Lower leg skin (tissue), 4 donors: ENCODE data around the gene IQGAP3. TPM values are rescaled to one million over a fixed set of nuclear protein-coding genes. Genes with fewer than 3 reads are reported as not detected.

ENCODE experiments used
- DNase-seq, 2 donors: peaks; one replicate each; pipeline ENCODE4 v3.0.0-alpha.2; 2019; ENCODE audit warnings: low spot score in 2 of 2
- H3K4me3 ChIP-seq: fragments of 200-600 bp; sonication (generic); 2 replicates; pipeline ENCODE4 v1.5.1; 2017; ENCODE audit warnings: mild to moderate bottlenecking, low read depth; ENCODE audit not compliant: poor library complexity, severe bottlenecking
- CTCF ChIP-seq, 3 donors: fragments of 450-650 bp; IDR thresholded peaks; one replicate each; pipeline ENCODE4 v1.5.1; 2016; ENCODE audit warnings: antibody characterized with exemption in 3 of 3, mild to moderate bottlenecking in 3 of 3, moderate library complexity in 2 of 3
- POLR2A ChIP-seq, 2 donors: fragments of 450-650 bp; IDR thresholded peaks; one replicate each; pipeline ENCODE4 v1.6.1; 2016 to 2017; ENCODE audit warnings: antibody characterized with exemption in 2 of 2, mild to moderate bottlenecking in 1 of 2, moderate library complexity in 1 of 2
- WGBS, 2 donors: methylation state at CpG; one replicate each; pipeline ENCODE4 v1.1.5; 2018; 5-methylcytosine and 5-hydroxymethylcytosine counted together
- intact Hi-C: fragments of 100-400 bp; cut with DNase I; formaldehyde crosslinking; loops from one replicate; pipeline ENCODE4 v1.15.0; 2023; ENCODE audit warnings: low total_unique reads
- total RNA-seq, 4 donors: library from RNA; depleted of rRNA; stranded (reverse); fragments of >200 nt; gene quantifications; one replicate each; pipeline ENCODE4 v1.1.0, GENCODE V29; 2016

Gene IQGAP3
- total RNA-seq, 4 donors from 2014 or later = 0.98 to 3.0 (median 2.1) TPM

GRCh38 chr1:156487862-156488261 is 84.5 kb downstream of the IQGAP3 start:
- no peak overlapping the region for H3K4me3 ChIP-seq
- no peak for TF ChIP-seq POLR2A (IDR thresholded peaks at IDR 0.05)
- TF ChIP-seq CTCF (IDR thresholded peaks at IDR 0.05) = no peak
- 53 to 60% methylated on average over 4 of the region's 4 CpGs for WGBS, 2 donors
- no peak for DNase-seq
- intact Hi-C loops = no loop called here

- intact Hi-C loops = no loop called here
- TF ChIP-seq CTCF (IDR thresholded peaks at IDR 0.05) (no peak), POLR2A (IDR thresholded peaks at IDR 0.05) (no peak)
- no peak overlapping the region for H3K4me3 ChIP-seq
- WGBS, 2 donors = 79 to 82% methylated on average over 7 of the region's 7 CpGs
- no peak for DNase-seq
These were observed 85.7 kb downstream of the IQGAP3 start for GRCh38 chr1:156486421-156487344.

GRCh38 chr1:156485984-156486383 is 86.4 kb downstream of the IQGAP3 start:
- 93 to 100% methylated on average over 3 of the region's 3 CpGs for WGBS, 2 donors
- intact Hi-C loops = no loop called here
- no peak for DNase-seq
- no peak for TF ChIP-seq CTCF (IDR thresholded peaks at IDR 0.05)
- TF ChIP-seq POLR2A (IDR thresholded peaks at IDR 0.05) = no peak
- no peak overlapping the region for H3K4me3 ChIP-seq

DNA sequence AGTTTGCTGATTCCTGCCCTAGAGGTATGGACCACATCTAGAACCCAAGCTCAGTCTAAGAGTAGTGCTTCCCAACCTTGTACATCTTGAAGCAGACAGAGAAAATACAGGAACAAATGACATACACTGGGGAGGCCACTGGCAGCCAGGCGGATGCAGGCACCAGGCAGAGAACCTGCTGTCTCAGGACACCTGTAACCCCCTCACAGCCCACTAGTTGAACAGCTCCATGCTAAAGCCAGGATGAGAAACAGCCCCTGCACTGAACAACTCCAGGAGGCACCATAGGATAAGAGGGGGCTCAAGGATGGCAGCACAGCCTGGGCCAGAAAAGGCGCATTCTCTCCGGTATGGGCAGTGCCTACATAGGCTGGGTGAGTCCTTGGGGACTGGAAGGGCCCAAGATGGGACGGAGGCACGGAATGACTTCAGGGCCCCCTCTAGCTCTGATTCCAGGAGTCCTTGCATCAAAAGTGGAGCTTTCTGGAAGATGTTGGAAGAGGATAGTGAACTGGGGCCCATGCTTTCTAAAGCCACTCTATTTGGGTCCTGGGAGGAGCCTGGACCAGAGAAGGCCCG is 87.8 kb downstream of the IQGAP3 start:
- no peak for TF ChIP-seq POLR2A (IDR thresholded peaks at IDR 0.05)
- no peak for TF ChIP-seq CTCF (IDR thresholded peaks at IDR 0.05)
- H3K4me3 ChIP-seq = no peak overlapping the region
- intact Hi-C loops = no loop called here
- DNase-seq = no peak
- 90 to 98% methylated on average over 4 to 6 of the region's 6 CpGs for WGBS, 2 donors

- DNase-seq = no peak
- intact Hi-C loops = no loop called here
- no peak overlapping the region for H3K4me3 ChIP-seq
- 53 to 83% methylated on average over 2 of the region's 2 CpGs for WGBS, 2 donors
- TF ChIP-seq CTCF (IDR thresholded peaks at IDR 0.05) (no peak), POLR2A (IDR thresholded peaks at IDR 0.05) (no peak)
These were observed 89.0 kb downstream of the IQGAP3 start for GRCh38 chr1:156483397-156483796.
